ENCODE data around the gene E2F4.

GRCh38 chr16:67234180-67234597 is 42.2 kb downstream of the E2F4 start:
- TF ChIP-seq CTCF (IDR thresholded peaks at IDR 0.05; ENCODE audit: poor library complexity) = no peak
- no peak for TF ChIP-seq EZH2phosphoT487 (IDR thresholded peaks at IDR 0.05; ENCODE audit: low read depth, severe bottlenecking, unreplicated experiment)
